Ishikawa (cell line): ENCODE measurements around the gene AKAP6.
A peak's percentile ranks its signal among the peaks of the same experiment; 100 is the strongest.

Experiments
- CEBPB ChIP-seq: IDR thresholded peaks from 2 replicates; pipeline ENCODE4 v1.6.1; 2012
- CREB1 ChIP-seq: IDR thresholded peaks from 2 replicates; pipeline ENCODE4 v1.6.1; 2012; ENCODE audit warnings: low read depth
- EGR1 ChIP-seq: IDR thresholded peaks from 2 replicates; pipeline ENCODE4 v1.6.1; 2012
- EP300 ChIP-seq: IDR thresholded peaks from 2 replicates; pipeline ENCODE4 v1.6.1; 2012; ENCODE audit warnings: borderline replicate concordance
- FOXM1 ChIP-seq: IDR thresholded peaks from 2 replicates; pipeline ENCODE4 v1.6.1; 2012; ENCODE audit warnings: low read depth, borderline replicate concordance
- MAX ChIP-seq: IDR thresholded peaks from 2 replicates; pipeline ENCODE4 v1.6.1; 2012
- NFIC ChIP-seq: IDR thresholded peaks from 2 replicates; pipeline ENCODE4 v1.6.1; 2012
- RAD21 ChIP-seq: IDR thresholded peaks from 2 replicates; pipeline ENCODE4 v1.6.1; 2012; ENCODE audit warnings: low read depth
- TAF1 ChIP-seq: IDR thresholded peaks from 2 replicates; pipeline ENCODE4 v1.6.1; 2012; ENCODE audit warnings: low read depth, mild to moderate bottlenecking
- TCF12 ChIP-seq: IDR thresholded peaks from 2 replicates; pipeline ENCODE4 v1.6.1; 2012; ENCODE audit warnings: low read depth
- TEAD4 ChIP-seq: IDR thresholded peaks from 2 replicates; pipeline ENCODE4 v1.6.1; 2012
- YY1 ChIP-seq: IDR thresholded peaks from 2 replicates; pipeline ENCODE4 v1.6.1; 2012; ENCODE audit warnings: low read depth
- ZBTB7A ChIP-seq: IDR thresholded peaks from 2 replicates; pipeline ENCODE4 v1.6.1; 2012; ENCODE audit warnings: low read depth
- TF ChIP-seq, protein P1 (sequence below): IDR thresholded peaks from 2 replicates; pipeline ENCODE4 v1.6.1; 2012; ENCODE audit warnings: low read depth, mild to moderate bottlenecking
- TF ChIP-seq, protein P2 (sequence below): IDR thresholded peaks from 2 replicates; pipeline ENCODE4 v1.6.1; 2012

Gene AKAP6

GRCh38 chr14:32824195-32824594 lies 495.1 kb downstream of the AKAP6 start:
- no peak for TF ChIP-seq ZBTB7A
- no peak for TF ChIP-seq TEAD4
- TF ChIP-seq, protein P1, sequence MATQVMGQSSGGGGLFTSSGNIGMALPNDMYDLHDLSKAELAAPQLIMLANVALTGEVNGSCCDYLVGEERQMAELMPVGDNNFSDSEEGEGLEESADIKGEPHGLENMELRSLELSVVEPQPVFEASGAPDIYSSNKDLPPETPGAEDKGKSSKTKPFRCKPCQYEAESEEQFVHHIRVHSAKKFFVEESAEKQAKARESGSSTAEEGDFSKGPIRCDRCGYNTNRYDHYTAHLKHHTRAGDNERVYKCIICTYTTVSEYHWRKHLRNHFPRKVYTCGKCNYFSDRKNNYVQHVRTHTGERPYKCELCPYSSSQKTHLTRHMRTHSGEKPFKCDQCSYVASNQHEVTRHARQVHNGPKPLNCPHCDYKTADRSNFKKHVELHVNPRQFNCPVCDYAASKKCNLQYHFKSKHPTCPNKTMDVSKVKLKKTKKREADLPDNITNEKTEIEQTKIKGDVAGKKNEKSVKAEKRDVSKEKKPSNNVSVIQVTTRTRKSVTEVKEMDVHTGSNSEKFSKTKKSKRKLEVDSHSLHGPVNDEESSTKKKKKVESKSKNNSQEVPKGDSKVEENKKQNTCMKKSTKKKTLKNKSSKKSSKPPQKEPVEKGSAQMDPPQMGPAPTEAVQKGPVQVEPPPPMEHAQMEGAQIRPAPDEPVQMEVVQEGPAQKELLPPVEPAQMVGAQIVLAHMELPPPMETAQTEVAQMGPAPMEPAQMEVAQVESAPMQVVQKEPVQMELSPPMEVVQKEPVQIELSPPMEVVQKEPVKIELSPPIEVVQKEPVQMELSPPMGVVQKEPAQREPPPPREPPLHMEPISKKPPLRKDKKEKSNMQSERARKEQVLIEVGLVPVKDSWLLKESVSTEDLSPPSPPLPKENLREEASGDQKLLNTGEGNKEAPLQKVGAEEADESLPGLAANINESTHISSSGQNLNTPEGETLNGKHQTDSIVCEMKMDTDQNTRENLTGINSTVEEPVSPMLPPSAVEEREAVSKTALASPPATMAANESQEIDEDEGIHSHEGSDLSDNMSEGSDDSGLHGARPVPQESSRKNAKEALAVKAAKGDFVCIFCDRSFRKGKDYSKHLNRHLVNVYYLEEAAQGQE, result no peak
- TF ChIP-seq EP300, result no peak
- no peak for TF ChIP-seq CREB1
- TF ChIP-seq TAF1, result no peak
- no peak for TF ChIP-seq RAD21
- TF ChIP-seq TCF12, result no peak
- TF ChIP-seq FOXM1, result no peak
- no peak for TF ChIP-seq YY1
- TF ChIP-seq CEBPB, result no peak
- TF ChIP-seq EGR1, result no peak
- TF ChIP-seq MAX, result no peak
- TF ChIP-seq, protein P2, sequence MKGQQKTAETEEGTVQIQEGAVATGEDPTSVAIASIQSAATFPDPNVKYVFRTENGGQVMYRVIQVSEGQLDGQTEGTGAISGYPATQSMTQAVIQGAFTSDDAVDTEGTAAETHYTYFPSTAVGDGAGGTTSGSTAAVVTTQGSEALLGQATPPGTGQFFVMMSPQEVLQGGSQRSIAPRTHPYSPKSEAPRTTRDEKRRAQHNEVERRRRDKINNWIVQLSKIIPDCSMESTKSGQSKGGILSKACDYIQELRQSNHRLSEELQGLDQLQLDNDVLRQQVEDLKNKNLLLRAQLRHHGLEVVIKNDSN, result no peak
- TF ChIP-seq NFIC, result no peak

GRCh38 chr14:32825058-32825457 lies 496.0 kb downstream of the AKAP6 start:
- TF ChIP-seq EGR1 (no peak), FOXM1 (no peak), TCF12 (no peak), CREB1 (no peak), CEBPB (no peak), RAD21 (no peak), YY1 (no peak), EP300 (no peak), NFIC (no peak), TAF1 (no peak)
- TF ChIP-seq, protein P2, result no peak
- TF ChIP-seq, protein P1, result no peak

GRCh38 chr14:32826404-32827082 lies 497.4 kb downstream of the AKAP6 start:
- TF ChIP-seq CREB1 (no peak), RAD21 (peak; percentile 53)

GRCh38 chr14:32827514-32827913 lies 498.4 kb downstream of the AKAP6 start:
- no peak for TF ChIP-seq EP300
- TF ChIP-seq TEAD4, result no peak
- TF ChIP-seq, protein P1, result no peak

DNA sequence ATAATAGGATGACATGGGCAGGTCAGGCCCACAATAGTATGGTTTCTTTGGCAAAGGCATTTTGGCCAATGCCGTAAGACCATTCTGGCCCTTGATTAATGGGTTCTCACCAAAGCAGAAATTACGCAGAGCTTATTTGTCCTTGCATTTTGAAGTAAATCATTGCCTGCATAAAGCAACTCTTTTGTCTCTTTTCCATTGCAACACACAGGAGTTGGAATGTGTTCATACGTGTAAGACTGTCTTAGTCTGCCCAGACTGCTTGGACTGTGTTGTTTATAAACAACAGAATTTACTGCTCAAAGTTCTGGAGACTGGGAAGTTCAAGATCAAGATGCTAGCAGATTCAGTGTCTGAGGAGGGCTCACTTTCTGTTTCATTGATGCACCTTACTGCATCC lies 506.8 kb downstream of the AKAP6 start:
- TF ChIP-seq EGR1, result no peak
- no peak for TF ChIP-seq NFIC
- no peak for TF ChIP-seq CEBPB
- TF ChIP-seq, protein P2, result no peak
- TF ChIP-seq YY1, result no peak
